ENCODE measurements around the gene NMNAT1. TPM values are rescaled to one million over a fixed set of nuclear protein-coding genes. Genes with fewer than 3 reads are reported as not detected.

NMNAT1 gene
- 1 to 10 TPM; 5.3 to 8.8 (median 7.6) TPM for total RNA-seq
- long read RNA-seq, partial matches to known transcripts: 1 of 6 reads
- long read RNA-seq, other reads (novel, unspliced or antisense): 2 of 6 reads

DNA sequence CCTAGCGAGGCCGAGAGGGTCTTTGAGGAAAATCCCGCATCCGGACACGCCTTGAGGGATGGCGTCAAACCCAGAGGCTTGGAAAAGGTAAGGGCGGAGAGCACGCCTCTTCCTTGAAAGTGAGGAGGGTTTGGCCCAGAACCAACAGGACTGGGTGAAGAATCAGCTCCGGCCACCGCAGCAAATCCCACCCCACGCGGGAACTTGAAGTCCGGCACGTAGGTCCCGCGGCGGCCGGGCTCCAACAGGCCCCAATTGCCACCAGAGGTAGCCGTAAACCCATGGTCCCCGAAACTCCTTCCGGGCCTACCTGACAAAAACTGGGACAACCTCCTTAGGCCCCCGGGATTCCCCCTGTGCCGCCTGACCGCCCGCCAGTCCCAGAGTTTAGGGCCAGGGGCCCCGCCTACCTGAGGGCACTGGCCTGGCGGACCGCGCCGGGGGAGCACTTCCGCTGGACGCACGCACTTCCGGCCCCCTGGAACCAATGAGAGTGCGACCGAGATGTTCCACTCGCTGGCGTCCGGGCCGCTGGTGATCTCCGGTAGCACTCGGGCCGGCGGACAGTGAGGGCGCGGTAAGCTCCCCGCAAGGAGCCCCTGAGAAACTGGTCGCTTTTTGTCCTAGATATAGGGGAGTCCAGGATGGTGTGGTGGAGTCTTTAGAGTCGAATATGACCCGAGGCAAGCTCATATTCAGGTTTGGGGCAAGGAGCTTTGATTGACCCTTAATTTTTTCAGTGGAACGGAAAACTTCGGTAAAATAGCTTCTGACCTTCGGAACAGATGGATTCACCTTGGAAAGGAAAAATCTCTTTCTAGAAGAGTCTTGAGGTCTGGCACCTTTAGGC lies at the start of gene NMNAT1, which contains the start of gene LZIC:
Gene NMNAT1 (plus strand): TSS at position 537 of the 850 bp plus-strand sequence. CDS start 28,599 bp downstream, outside the sequence.
Gene LZIC (minus strand): TSS at position 453 of the 850 bp plus-strand sequence. CDS start 6,772 bp downstream, outside the sequence.
- H3K9me3 ChIP-seq: no peaks in the 10 kb centered on the region
- WGBS (ENCODE audit: insufficient coverage, low coverage, low lambda C conversion rate, missing lambda C conversion rate): 2% methylated on average over 27 of the region's 53 CpGs
- intact Hi-C loops (cut with DNase I): loop anchor here in 1 of 2 donors (10.0 kb wide), 1 partner anchor 68 kb away; no protein-coding TSS in a partner anchor
- H3K27ac ChIP-seq: peak within 1 kb of the TSS; percentile 78 to 89 (median 79)
- ATAC-seq (peak; percentile 99 to 100 (median 100)), DNase-seq (peak; percentile 95 to 96 (median 96))
- peak within 1 kb of the TSS; percentile 81 to 88 (median 83) for H3K4me3 ChIP-seq
- H3K36me3 ChIP-seq: no peaks in the 10 kb centered on the region
- H3K4me1 ChIP-seq: peaks cover 0 to 15% (median 4%) of the 10 kb centered on the region in 4 donors
- H3K27me3 ChIP-seq: no peaks in the 10 kb centered on the region
- TF ChIP-seq CTCF (IDR thresholded peaks at IDR 0.05): peak in 1 of 4 donors; percentile 2
- TF ChIP-seq POLR2A (IDR thresholded peaks at IDR 0.05): peak; percentile 95

DNA sequence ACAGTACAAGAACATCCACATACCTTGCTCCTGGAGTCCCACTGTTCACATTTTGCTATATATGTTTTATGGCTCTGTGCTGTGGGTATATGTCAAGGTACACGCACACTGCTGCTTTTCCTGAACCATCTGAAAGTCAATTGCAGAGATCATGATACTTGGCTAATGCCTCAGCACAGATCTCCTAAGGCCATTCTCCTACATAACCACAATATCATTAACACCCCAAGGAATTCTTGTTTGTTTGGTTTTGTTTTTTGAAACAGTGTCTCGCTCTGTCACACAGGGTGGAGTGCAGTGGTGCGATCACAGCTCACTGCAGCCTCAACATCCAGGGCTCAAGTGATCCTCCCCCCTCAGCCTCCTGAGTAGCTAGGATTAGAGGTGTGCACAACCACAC lies 49.2 kb upstream of the NMNAT1 start:
- intact Hi-C loops (cut with DNase I): no loop called here
- ATAC-seq: no peak

GRCh38 chr1:9900142-9901043 lies 42.9 kb upstream of the NMNAT1 start:
- peaks cover 0 to 30% (median 14%) of the 10 kb centered on the region in 4 donors for H3K4me1 ChIP-seq
- H3K9me3 ChIP-seq: no peaks in the 10 kb centered on the region
- H3K36me3 ChIP-seq: no peaks in the 10 kb centered on the region
- peak overlapping the region; percentile 6 to 43 (median 36) for H3K4me3 ChIP-seq
- WGBS (ENCODE audit: insufficient coverage, low coverage, low lambda C conversion rate, missing lambda C conversion rate): 45% methylated on average over 12 of the region's 18 CpGs
- ATAC-seq: peak; percentile 94 to 99 (median 98)
- no peaks in the 10 kb centered on the region for H3K27me3 ChIP-seq
- DNase-seq: peak; percentile 75 to 91 (median 90)
- peak overlapping the region; percentile 20 to 73 (median 65) for H3K27ac ChIP-seq
- intact Hi-C loops (cut with DNase I): no loop called here
- TF ChIP-seq POLR2A (IDR thresholded peaks at IDR 0.05) (peak; percentile 47), CTCF (IDR thresholded peaks at IDR 0.05) (peak in 2 of 4 donors; percentile 6 to 17)

More for the DNA sequence above, 49.2 kb upstream of the NMNAT1 start:
- no peaks in the 10 kb centered on the region for H3K9me3 ChIP-seq
- TF ChIP-seq CTCF (IDR thresholded peaks at IDR 0.05) (no peak), POLR2A (IDR thresholded peaks at IDR 0.05) (no peak)
- no peak for DNase-seq
- no peaks in the 10 kb centered on the region for H3K27me3 ChIP-seq
- no peak overlapping the region for H3K27ac ChIP-seq
- no peak overlapping the region for H3K4me3 ChIP-seq
- WGBS (ENCODE audit: insufficient coverage, low coverage, low lambda C conversion rate, missing lambda C conversion rate): 89% methylated on average over 3 of the region's 3 CpGs
- H3K4me1 ChIP-seq: no peaks in the 10 kb centered on the region
- H3K36me3 ChIP-seq: no peaks in the 10 kb centered on the region

Measured in right lobe of liver (tissue), 6 donors.